OCI-LY3 (cell line): ENCODE results near the gene ANKS1A.

Experiments
- H2AFZ ChIP-seq: fragments of 200-600, 300-600 bp; shearing (Covaris generic); 2 replicates; pipeline ENCODE4 v1.6.0; 2014; ENCODE audit warnings: antibody characterized with exemption, low read depth, low read length
- H3K27ac ChIP-seq: fragments of 200-600, 300-600 bp; sonication (generic); 2 replicates; pipeline ENCODE4 v1.5.1; 2014; ENCODE audit warnings: mild to moderate bottlenecking, low read length, moderate library complexity, mixed read lengths
- H3K27me3 ChIP-seq: fragments of 200-600, 300-600 bp; sonication (generic); 2 replicates; pipeline ENCODE4 v1.6.1; 2014; ENCODE audit warnings: low read depth, low read length, mixed read lengths
- H3K36me3 ChIP-seq: fragments of 200-600, 300-600 bp; sonication (generic); replicated peaks from 2 replicates; pipeline ENCODE3; 2014; ENCODE audit warnings: low read depth, low read length, mixed read lengths
- H3K4me1 ChIP-seq: fragments of 300-600, 200-600 bp; sonication (generic); 2 replicates; pipeline ENCODE4 v1.6.1; 2014; ENCODE audit warnings: low read length, mixed read lengths
- H3K4me2 ChIP-seq: fragments of 200-600, 300-600 bp; sonication (generic); 2 replicates; pipeline ENCODE4 v1.6.1; 2014; ENCODE audit warnings: low read length, mixed read lengths
- H3K4me3 ChIP-seq: fragments of 300-600, 200-600 bp; sonication (generic); 2 replicates; pipeline ENCODE4 v1.5.1; 2014; ENCODE audit warnings: antibody characterized with exemption, mild to moderate bottlenecking, low read length, moderate library complexity
- H3K79me2 ChIP-seq: fragments of 300-600, 200-600 bp; shearing (Covaris generic); 2 replicates; pipeline ENCODE4 v1.6.1; 2014; ENCODE audit warnings: mild to moderate bottlenecking, low read length, mixed read lengths
- H3K9ac ChIP-seq: fragments of 300-600, 200-600 bp; shearing (Covaris generic); 2 replicates; pipeline ENCODE4 v1.6.0; 2014; ENCODE audit warnings: mild to moderate bottlenecking, low read length, moderate library complexity
- H3K9me3 ChIP-seq: fragments of 200-600, 300-600 bp; shearing (Covaris generic); 2 replicates; pipeline ENCODE4 v1.6.1; 2014; ENCODE audit warnings: low read length, mixed read lengths; ENCODE audit not compliant: insufficient read depth
- H4K20me1 ChIP-seq: fragments of 200-600, 300-600 bp; sonication (generic); 2 replicates; pipeline ENCODE4 v1.6.1; 2016; ENCODE audit warnings: low read length, mixed read lengths; ENCODE audit not compliant: insufficient read depth
- CTCF ChIP-seq: fragments of 200-600, 300-600 bp; sonication (generic); IDR thresholded peaks from 2 replicates; pipeline ENCODE4 v1.5.1; 2014; ENCODE audit warnings: antibody characterized with exemption, low read length, low read depth
- EZH2phosphoT487 ChIP-seq: fragments of 200-600 bp; shearing (Covaris generic); IDR thresholded peaks from 2 replicates; pipeline ENCODE4 v1.6.1; 2018; ENCODE audit warnings: antibody characterized with exemption, mixed run types, low read depth

The ANKS1A gene

GRCh38 chr6:35068206-35068605 is 179.2 kb downstream of the ANKS1A start:
- no peak overlapping the region for H3K9ac ChIP-seq
- TF ChIP-seq CTCF (no peak), EZH2phosphoT487 (no peak)

GRCh38 chr6:35068644-35069043 is 179.6 kb downstream of the ANKS1A start:
- H3K27me3 ChIP-seq, result no peaks in the 10 kb centered on the region
- H3K4me1 ChIP-seq, result peaks cover 13% of the 10 kb centered on the region
- H3K36me3 ChIP-seq, result no peaks in the 10 kb centered on the region
- H3K27ac ChIP-seq, result no peak overlapping the region
- H3K4me3 ChIP-seq, result no peak overlapping the region
- TF ChIP-seq CTCF (no peak), EZH2phosphoT487 (no peak)
- no peak overlapping the region for H2AFZ ChIP-seq
- H3K9ac ChIP-seq, result no peak overlapping the region
- no peaks in the 10 kb centered on the region for H3K79me2 ChIP-seq
- H3K4me2 ChIP-seq, result no peak overlapping the region
- H4K20me1 ChIP-seq, result no peaks in the 10 kb centered on the region
- no peaks in the 10 kb centered on the region for H3K9me3 ChIP-seq

More at GRCh38 chr6:35068206-35068605, 179.2 kb downstream of the ANKS1A start:
- Histone ChIP-seq H3K4me3 (no peak overlapping the region), H3K27ac (no peak overlapping the region), H3K4me1 (peaks cover 13% of the 10 kb centered on the region), H4K20me1 (no peaks in the 10 kb centered on the region), H3K27me3 (no peaks in the 10 kb centered on the region), H3K79me2 (no peaks in the 10 kb centered on the region), H3K36me3 (no peaks in the 10 kb centered on the region), H3K4me2 (no peak overlapping the region), H2AFZ (no peak overlapping the region), H3K9me3 (no peaks in the 10 kb centered on the region)

- Histone ChIP-seq H3K36me3 (no peaks in the 10 kb centered on the region), H2AFZ (no peak overlapping the region), H3K4me2 (no peak overlapping the region), H3K27ac (no peak overlapping the region), H3K4me3 (no peak overlapping the region), H3K79me2 (no peaks in the 10 kb centered on the region), H3K9me3 (no peaks in the 10 kb centered on the region), H3K4me1 (peaks cover 13% of the 10 kb centered on the region), H4K20me1 (no peaks in the 10 kb centered on the region), H3K9ac (no peak overlapping the region), H3K27me3 (no peaks in the 10 kb centered on the region)
- no peak for TF ChIP-seq EZH2phosphoT487
- TF ChIP-seq CTCF, result no peak
Observed at GRCh38 chr6:35069262-35069661, 180.2 kb downstream of the ANKS1A start.

GRCh38 chr6:35070111-35070510 is 181.1 kb downstream of the ANKS1A start:
- H3K79me2 ChIP-seq, result no peaks in the 10 kb centered on the region
- no peak overlapping the region for H3K9ac ChIP-seq
- H3K27me3 ChIP-seq, result no peaks in the 10 kb centered on the region
- H3K9me3 ChIP-seq, result no peaks in the 10 kb centered on the region
- H3K36me3 ChIP-seq, result no peaks in the 10 kb centered on the region
- H2AFZ ChIP-seq, result no peak overlapping the region
- H3K27ac ChIP-seq, result no peak overlapping the region
- TF ChIP-seq EZH2phosphoT487, result no peak
- TF ChIP-seq CTCF, result no peak
- H4K20me1 ChIP-seq, result no peaks in the 10 kb centered on the region
- H3K4me2 ChIP-seq, result no peak overlapping the region
- H3K4me3 ChIP-seq, result no peak overlapping the region
- peaks cover 13% of the 10 kb centered on the region for H3K4me1 ChIP-seq
